Stimulated activated CD4-positive, alpha-beta T cell treated with anti-CD3 and anti-CD28 coated beads, Interleukin-12 subunit alpha, Interleukin-12 subunit beta, amount 100 ng/mL, for 48 hours (primary cell): ENCODE data around the gene ARF3.
"Not testable (repeated sequence)": the region's sequence is repeated elsewhere in the genome, so short reads cannot be mapped to it uniquely, and the experiment has no call there.

ENCODE experiments used
- DNase-seq, 3 donors: peaks; one replicate each; pipeline ENCODE4 v3.0.0-alpha.2; 2020; ENCODE audit warnings: low read depth in 2 of 3, low spot score in 1 of 3

ARF3 gene

GRCh38 chr12:48932878-48933277, 24.4 kb downstream of the ARF3 start:
- no peak for DNase-seq

GRCh38 chr12:48930475-48930874, 26.8 kb downstream of the ARF3 start:
- no peak for DNase-seq

GRCh38 chr12:48929551-48929950, 27.7 kb downstream of the ARF3 start:
- DNase-seq = no peak

- DNase-seq = no peak
Measured at GRCh38 chr12:48927261-48927660, 30.0 kb downstream of the ARF3 start.

- peak; percentile 39 to 57 (median 49) for DNase-seq
Measured at GRCh38 chr12:48925304-48926011, 31.8 kb downstream of the ARF3 start, which contains the start of gene FKBP11. FKBP11 (minus strand) TSS chr12:48925492; CDS start chr12:48925428, 64 bp downstream.

GRCh38 chr12:48924617-48925303, 32.5 kb downstream of the ARF3 start:
- DNase-seq = peak; percentile 50 to 59 (median 54)

- no peak for DNase-seq
Measured at GRCh38 chr12:48923117-48923516, 34.2 kb downstream of the ARF3 start.

- no peak for DNase-seq
Measured at GRCh38 chr12:48917857-48918537, 39.3 kb downstream of the ARF3 start.

- no peak for DNase-seq
Measured at GRCh38 chr12:48910196-48910595, 47.1 kb downstream of the ARF3 start.

GRCh38 chr12:48909698-48910097, 47.6 kb downstream of the ARF3 start:
- not testable (repeated sequence) for DNase-seq

- DNase-seq = no peak
Measured at GRCh38 chr12:48907245-48907644, 50.0 kb downstream of the ARF3 start.

GRCh38 chr12:48903982-48904411, 53.3 kb downstream of the ARF3 start:
- peak; percentile 68 to 90 (median 77) for DNase-seq

GRCh38 chr12:48903363-48903981, 53.8 kb downstream of the ARF3 start:
- DNase-seq = no peak

- DNase-seq = no peak
Measured at GRCh38 chr12:48901278-48901677, 56.0 kb downstream of the ARF3 start.

- no peak for DNase-seq
Measured at GRCh38 chr12:48899651-48900050, 57.6 kb downstream of the ARF3 start.

- DNase-seq = no peak
Measured at GRCh38 chr12:48894271-48894670, 63.0 kb downstream of the ARF3 start.

GRCh38 chr12:48890657-48891418, 66.4 kb downstream of the ARF3 start:
- DNase-seq = peak; percentile 56 to 76 (median 69)

GRCh38 chr12:48889679-48890078, 67.6 kb downstream of the ARF3 start:
- no peak for DNase-seq
